ENCODE results near the gene M1AP. TPM values are rescaled to one million over a fixed set of nuclear protein-coding genes. Genes with fewer than 3 reads are reported as not detected.

M1AP gene
- total RNA-seq, 1 donor from 2014 or later: 1.4 TPM

- no peaks in the 10 kb centered on the region for H3K9me3 ChIP-seq
- no peaks in the 10 kb centered on the region for H3K36me3 ChIP-seq
- DNase-seq (no peak), ATAC-seq (no peak)
- H3K27me3 ChIP-seq: no peaks in the 10 kb centered on the region
- TF ChIP-seq, protein P1, sequence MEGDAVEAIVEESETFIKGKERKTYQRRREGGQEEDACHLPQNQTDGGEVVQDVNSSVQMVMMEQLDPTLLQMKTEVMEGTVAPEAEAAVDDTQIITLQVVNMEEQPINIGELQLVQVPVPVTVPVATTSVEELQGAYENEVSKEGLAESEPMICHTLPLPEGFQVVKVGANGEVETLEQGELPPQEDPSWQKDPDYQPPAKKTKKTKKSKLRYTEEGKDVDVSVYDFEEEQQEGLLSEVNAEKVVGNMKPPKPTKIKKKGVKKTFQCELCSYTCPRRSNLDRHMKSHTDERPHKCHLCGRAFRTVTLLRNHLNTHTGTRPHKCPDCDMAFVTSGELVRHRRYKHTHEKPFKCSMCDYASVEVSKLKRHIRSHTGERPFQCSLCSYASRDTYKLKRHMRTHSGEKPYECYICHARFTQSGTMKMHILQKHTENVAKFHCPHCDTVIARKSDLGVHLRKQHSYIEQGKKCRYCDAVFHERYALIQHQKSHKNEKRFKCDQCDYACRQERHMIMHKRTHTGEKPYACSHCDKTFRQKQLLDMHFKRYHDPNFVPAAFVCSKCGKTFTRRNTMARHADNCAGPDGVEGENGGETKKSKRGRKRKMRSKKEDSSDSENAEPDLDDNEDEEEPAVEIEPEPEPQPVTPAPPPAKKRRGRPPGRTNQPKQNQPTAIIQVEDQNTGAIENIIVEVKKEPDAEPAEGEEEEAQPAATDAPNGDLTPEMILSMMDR (IDR thresholded peaks at IDR 0.05): no peak
- peaks cover 6% of the 10 kb centered on the region for H3K4me1 ChIP-seq
- H3K27ac ChIP-seq: no peak overlapping the region
- intact Hi-C loops (cut with DNase I): no loop called here
- H3K4me3 ChIP-seq: no peak overlapping the region
Measured at GRCh38 chr2:74691929-74692328, 43.8 kb upstream of the M1AP start.

GRCh38 chr2:74690571-74690970, 42.4 kb upstream of the M1AP start:
- no peaks in the 10 kb centered on the region for H3K36me3 ChIP-seq
- DNase-seq (no peak), ATAC-seq (peak; percentile 93)
- no peaks in the 10 kb centered on the region for H3K9me3 ChIP-seq
- intact Hi-C loops (cut with DNase I): no loop called here
- H3K27ac ChIP-seq: no peak overlapping the region
- no peaks in the 10 kb centered on the region for H3K27me3 ChIP-seq
- TF ChIP-seq, protein P1 (IDR thresholded peaks at IDR 0.05): peak; percentile 78
- H3K4me1 ChIP-seq: peaks cover 6% of the 10 kb centered on the region
- no peak overlapping the region for H3K4me3 ChIP-seq

DNA sequence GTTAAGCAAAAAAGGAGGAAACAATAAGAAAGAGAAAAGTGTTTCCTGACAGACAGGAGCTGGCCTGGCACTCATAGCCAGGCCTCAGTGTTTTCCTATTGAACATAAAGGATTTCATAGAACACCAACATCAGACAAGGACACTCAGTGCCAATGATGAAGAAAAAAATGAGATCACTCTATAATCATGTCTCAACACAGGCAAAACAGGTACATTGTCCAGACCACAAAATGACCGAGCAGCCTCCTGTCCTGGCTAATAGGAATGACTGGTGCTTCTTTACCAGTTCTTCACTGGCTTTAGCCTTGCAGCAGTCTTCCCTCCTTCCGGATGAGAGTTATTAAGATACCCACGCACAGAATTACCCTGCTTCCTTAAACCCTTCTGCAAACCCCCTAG, 41.5 kb upstream of the M1AP start:
- Histone ChIP-seq H3K4me1 (peaks cover 6% of the 10 kb centered on the region), H3K27ac (no peak overlapping the region), H3K9me3 (no peaks in the 10 kb centered on the region), H3K4me3 (no peak overlapping the region), H3K36me3 (no peaks in the 10 kb centered on the region), H3K27me3 (no peaks in the 10 kb centered on the region)
- TF ChIP-seq, protein P1 (IDR thresholded peaks at IDR 0.05): no peak
- no peak for DNase-seq
- intact Hi-C loops (cut with DNase I): no loop called here
- ATAC-seq: no peak

- peaks cover 2% of the 10 kb centered on the region for H3K4me1 ChIP-seq
- no peak overlapping the region for H3K4me3 ChIP-seq
- ATAC-seq (no peak), DNase-seq (no peak)
- H3K27ac ChIP-seq: no peak overlapping the region
- no peaks in the 10 kb centered on the region for H3K36me3 ChIP-seq
- TF ChIP-seq, protein P1 (IDR thresholded peaks at IDR 0.05): no peak
- no peaks in the 10 kb centered on the region for H3K9me3 ChIP-seq
- no peaks in the 10 kb centered on the region for H3K27me3 ChIP-seq
- intact Hi-C loops (cut with DNase I): no loop called here
Measured at GRCh38 chr2:74688881-74689280, 40.8 kb upstream of the M1AP start.

DNA sequence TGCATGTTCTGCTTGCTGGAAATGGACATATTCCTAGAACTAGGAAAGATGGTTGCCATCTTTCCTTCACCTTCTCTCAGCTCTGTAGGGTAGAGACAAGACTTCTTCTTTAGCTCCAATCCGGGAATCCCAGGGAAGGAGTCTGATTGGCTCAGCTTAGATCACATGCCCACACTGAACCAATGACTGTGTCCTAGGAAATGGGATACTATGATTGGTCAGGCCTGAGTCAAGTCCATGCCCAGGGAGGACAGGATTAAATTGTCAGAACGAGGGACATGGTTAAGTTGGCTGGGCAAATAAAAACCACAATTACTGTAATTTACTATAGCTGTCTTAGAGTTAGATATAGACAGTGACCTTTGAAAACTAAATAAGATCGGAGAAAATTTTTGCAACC, 37.3 kb upstream of the M1AP start:
- Histone ChIP-seq H3K4me1 (no peaks in the 10 kb centered on the region), H3K36me3 (no peaks in the 10 kb centered on the region), H3K9me3 (no peaks in the 10 kb centered on the region), H3K27me3 (no peaks in the 10 kb centered on the region), H3K27ac (no peak overlapping the region), H3K4me3 (no peak overlapping the region)
- intact Hi-C loops (cut with DNase I): no loop called here
- DNase-seq (no peak), ATAC-seq (no peak)
- TF ChIP-seq, protein P1 (IDR thresholded peaks at IDR 0.05): no peak

GRCh38 chr2:74682501-74682900, 34.4 kb upstream of the M1AP start:
- intact Hi-C loops (cut with DNase I): no loop called here
- Histone ChIP-seq H3K27me3 (no peaks in the 10 kb centered on the region), H3K4me1 (no peaks in the 10 kb centered on the region), H3K9me3 (no peaks in the 10 kb centered on the region), H3K36me3 (no peaks in the 10 kb centered on the region), H3K27ac (no peak overlapping the region), H3K4me3 (no peak overlapping the region)
- TF ChIP-seq, protein P1 (IDR thresholded peaks at IDR 0.05): no peak
- DNase-seq (no peak), ATAC-seq (no peak)
